Smooth muscle cell (in vitro differentiated cells): ENCODE results near the gene ZNF302. TPM values are rescaled to one million over a fixed set of nuclear protein-coding genes. Genes with fewer than 3 reads are reported as not detected.
A peak's percentile ranks its signal among the peaks of the same experiment; 100 is the strongest.

ENCODE experiments used
- DNase-seq: peaks from one replicate; lab custom pipeline; 2025; ENCODE audit not compliant: unreplicated experiment; lab: John Stamatoyannopoulos, UW
- H2AFZ ChIP-seq: fragments of 200-600 bp; sonication (generic); 2 replicates; pipeline ENCODE4 v1.6.0; 2016; ENCODE audit warnings: antibody characterized with exemption, low read depth, mild to moderate bottlenecking
- H3F3A ChIP-seq: fragments of 200-600 bp; sonication (generic); 2 replicates; pipeline ENCODE4 v1.6.0; 2017; ENCODE audit warnings: antibody characterized with exemption, low read depth
- H3K27ac ChIP-seq: fragments of 200-600 bp; sonication (generic); 2 replicates; pipeline ENCODE4 v1.5.1; 2016; ENCODE audit warnings: low read depth, mild to moderate bottlenecking
- H3K27me3 ChIP-seq: fragments of 200-600 bp; sonication (generic); 2 replicates; pipeline ENCODE4 v1.6.1; 2016; ENCODE audit warnings: low read depth, mild to moderate bottlenecking
- H3K36me3 ChIP-seq: fragments of 200-600 bp; sonication (generic); 2 replicates; pipeline ENCODE4 v1.5.1; 2016; ENCODE audit warnings: low read depth
- H3K4me1 ChIP-seq: fragments of 200-600 bp; sonication (generic); 2 replicates; pipeline ENCODE4 v1.5.1; 2016; ENCODE audit warnings: low read depth
- H3K4me2 ChIP-seq: fragments of 200-600 bp; sonication (generic); 2 replicates; pipeline ENCODE4 v1.6.0; 2016; ENCODE audit warnings: mild to moderate bottlenecking
- H3K4me3 ChIP-seq: fragments of 200-600 bp; sonication (generic); 2 replicates; pipeline ENCODE4 v1.5.1; 2016; ENCODE audit warnings: mild to moderate bottlenecking
- H3K79me2 ChIP-seq: fragments of 200-600 bp; sonication (generic); 2 replicates; pipeline ENCODE4 v1.6.0; 2016; ENCODE audit warnings: low read depth, mild to moderate bottlenecking
- H3K9ac ChIP-seq: fragments of 200-600 bp; sonication (generic); 2 replicates; pipeline ENCODE4 v1.6.0; 2016; ENCODE audit warnings: low read depth
- H3K9me3 ChIP-seq: fragments of 200-600 bp; sonication (generic); replicated peaks from 2 replicates; pipeline ENCODE4 v1.5.1; 2016; ENCODE audit warnings: low read depth
- H4K20me1 ChIP-seq: fragments of 200-600 bp; sonication (generic); 2 replicates; pipeline ENCODE4 v1.6.0; 2016; ENCODE audit warnings: low read depth
- CTCF ChIP-seq: fragments of 200-600 bp; sonication (generic); IDR thresholded peaks from 2 replicates; pipeline ENCODE4 v1.5.1; 2017; ENCODE audit warnings: borderline replicate concordance, mild to moderate bottlenecking, antibody characterized with exemption; ENCODE audit not compliant: insufficient read depth, poor library complexity, severe bottlenecking
- WGBS: methylation state at CpG from one replicate; pipeline ENCODE4 v1.1.7; 2016; ENCODE audit warnings: low lambda C conversion rate; 5-methylcytosine and 5-hydroxymethylcytosine counted together
- polyA plus RNA-seq: library from polyadenylated mRNA; unstranded; fragments of >200 nt; fragmentation: Nextera tagmentation; extraction: Ambion mirVana; gene quantifications from 2 replicates; pipeline ENCODE4 v1.2.1, GENCODE V29; 2016
- total RNA-seq: library from RNA; depleted of rRNA; stranded (reverse); fragments of >200 nt; gene quantifications from 2 replicates; pipeline ENCODE4 v1.2.3, GENCODE V29; 2014

The ZNF302 gene
- total and polyA plus RNA-seq, 2 experiments from 2014 or later = 11.5 to 16.0 TPM

- no peak for DNase-seq
- H3K4me1 ChIP-seq = peaks cover 9% of the 10 kb centered on the region
- no peak for TF ChIP-seq CTCF
- H3K9me3 ChIP-seq = no peaks in the 10 kb centered on the region
- H3K4me2 ChIP-seq = peak overlapping the region; percentile 96
- H2AFZ ChIP-seq = no peak overlapping the region
- H3K79me2 ChIP-seq = peaks cover 12% of the 10 kb centered on the region
- H3F3A ChIP-seq = no peaks in the 10 kb centered on the region
- H3K9ac ChIP-seq = no peak overlapping the region
- no peaks in the 10 kb centered on the region for H3K27me3 ChIP-seq
- WGBS = 96% methylated on average over 9 of the region's 9 CpGs
- H3K36me3 ChIP-seq = peaks cover 18% of the 10 kb centered on the region
- no peak overlapping the region for H3K27ac ChIP-seq
- H4K20me1 ChIP-seq = no peaks in the 10 kb centered on the region
- no peak overlapping the region for H3K4me3 ChIP-seq
These were observed 1.6 kb upstream of the ZNF302 start for GRCh38 chr19:34675919-34676318.

GRCh38 chr19:34676697-34677385 is 637 bp upstream of the ZNF302 start, which contains the start of gene SCGB2B2:
Gene SCGB2B2, minus strand, starts transcription at chr19:34677159. Its CDS starts 82,596 bp downstream, at chr19:34594563.
- 8% methylated on average over 26 of the region's 26 CpGs for WGBS
- H2AFZ ChIP-seq = peak within 1 kb of the TSS; percentile 99
- H3F3A ChIP-seq = no peaks in the 10 kb centered on the region
- H3K4me3 ChIP-seq = peak within 1 kb of the TSS; percentile 73
- DNase-seq = no peak
- H4K20me1 ChIP-seq = no peaks in the 10 kb centered on the region
- H3K27me3 ChIP-seq = no peaks in the 10 kb centered on the region
- H3K36me3 ChIP-seq = peaks cover 27% of the 10 kb centered on the region
- peaks cover 12% of the 10 kb centered on the region for H3K79me2 ChIP-seq
- TF ChIP-seq CTCF = no peak
- H3K9ac ChIP-seq = peak within 1 kb of the TSS; percentile 98
- peak within 1 kb of the TSS; percentile 96 for H3K4me2 ChIP-seq
- H3K4me1 ChIP-seq = peaks cover 9% of the 10 kb centered on the region
- H3K27ac ChIP-seq = peak within 1 kb of the TSS; percentile 99
- no peaks in the 10 kb centered on the region for H3K9me3 ChIP-seq

GRCh38 chr19:34678085-34678412 is 571 bp downstream of the ZNF302 start:
- peaks cover 9% of the 10 kb centered on the region for H3K4me1 ChIP-seq
- H3K79me2 ChIP-seq = peaks cover 12% of the 10 kb centered on the region
- peak overlapping the region; percentile 99 for H3K27ac ChIP-seq
- 6% methylated on average over 20 of the region's 20 CpGs for WGBS
- peak overlapping the region; percentile 73 for H3K4me3 ChIP-seq
- peak overlapping the region; percentile 82 for H2AFZ ChIP-seq
- no peaks in the 10 kb centered on the region for H3F3A ChIP-seq
- no peak for DNase-seq
- peaks cover 38% of the 10 kb centered on the region for H3K36me3 ChIP-seq
- TF ChIP-seq CTCF = no peak
- peak overlapping the region; percentile 96 for H3K4me2 ChIP-seq
- peak overlapping the region; percentile 98 for H3K9ac ChIP-seq
- no peaks in the 10 kb centered on the region for H3K9me3 ChIP-seq
- H3K27me3 ChIP-seq = no peaks in the 10 kb centered on the region
- H4K20me1 ChIP-seq = no peaks in the 10 kb centered on the region

GRCh38 chr19:34678421-34678820 is 943 bp downstream of the ZNF302 start:
- no peaks in the 10 kb centered on the region for H3K27me3 ChIP-seq
- H3K4me2 ChIP-seq = peak overlapping the region; percentile 96
- no peak for DNase-seq
- no peak for TF ChIP-seq CTCF
- no peaks in the 10 kb centered on the region for H3K9me3 ChIP-seq
- peaks cover 12% of the 10 kb centered on the region for H3K79me2 ChIP-seq
- 70% methylated on average over 10 of the region's 10 CpGs for WGBS
- no peaks in the 10 kb centered on the region for H4K20me1 ChIP-seq
- H3K36me3 ChIP-seq = peaks cover 42% of the 10 kb centered on the region
- H3K4me3 ChIP-seq = peak overlapping the region; percentile 73
- no peaks in the 10 kb centered on the region for H3F3A ChIP-seq
- peak overlapping the region; percentile 99 for H3K27ac ChIP-seq
- H3K4me1 ChIP-seq = peaks cover 9% of the 10 kb centered on the region
- H3K9ac ChIP-seq = peak overlapping the region; percentile 98
- H2AFZ ChIP-seq = no peak overlapping the region
